GM23338 (cell line): ENCODE data around the gene BCAS3. TPM values are rescaled to one million over a fixed set of nuclear protein-coding genes. Genes with fewer than 3 reads are reported as not detected.

Experiments used
- ATAC-seq: fragments of 200-7000 bp; cut with Tn5 transposase; 3 replicates; pipeline ENCODE4 v1.9.1; 2020
- DNase-seq: peaks from one replicate; pipeline ENCODE4 v3.0.0-alpha.2; 2015; ENCODE audit warnings: low spot score
- H2AFZ ChIP-seq: fragments of 200-600 bp; sonication (generic); 2 replicates; pipeline ENCODE4 v1.8.0; 2016; ENCODE audit warnings: antibody characterized with exemption, mild to moderate bottlenecking, moderate library complexity
- H3F3A ChIP-seq: fragments of 200-600 bp; sonication (generic); replicated peaks from 2 replicates; pipeline ENCODE4 v1.8.0; 2017; ENCODE audit warnings: antibody characterized with exemption, mixed run types, low read depth
- H3K27ac ChIP-seq: fragments of 200-600 bp; sonication (generic); 2 replicates; pipeline ENCODE4 v1.6.1; 2016; ENCODE audit warnings: low read depth
- H3K27me3 ChIP-seq: fragments of 200-600 bp; sonication (generic); 2 replicates; pipeline ENCODE4 v1.8.0; 2016; ENCODE audit warnings: mild to moderate bottlenecking, mixed run types, moderate library complexity; ENCODE audit not compliant: insufficient read depth
- H3K36me3 ChIP-seq: fragments of 200-600 bp; sonication (generic); 2 replicates; pipeline ENCODE4 v1.8.0; 2016; ENCODE audit warnings: mild to moderate bottlenecking; ENCODE audit not compliant: insufficient read depth
- H3K4me1 ChIP-seq: fragments of 200-600 bp; sonication (generic); 2 replicates; pipeline ENCODE4 v1.8.0; 2016; ENCODE audit warnings: mild to moderate bottlenecking, moderate library complexity; ENCODE audit not compliant: insufficient read depth
- H3K4me2 ChIP-seq: fragments of 200-600 bp; sonication (generic); 2 replicates; pipeline ENCODE4 v1.7.1; 2017; ENCODE audit warnings: mixed run types
- H3K4me3 ChIP-seq: fragments of 200-600 bp; sonication (generic); 2 replicates; pipeline ENCODE4 v1.6.1; 2016; ENCODE audit warnings: mixed run types
- H3K79me2 ChIP-seq: fragments of 200-600 bp; sonication (generic); replicated peaks from 2 replicates; pipeline ENCODE4 v1.8.0; 2017; ENCODE audit warnings: mild to moderate bottlenecking; ENCODE audit not compliant: insufficient read depth
- H3K9me2 ChIP-seq: fragments of 200-600 bp; sonication (generic); 2 replicates; pipeline ENCODE4 v1.8.0; 2017; ENCODE audit not compliant: insufficient read depth
- H4K20me1 ChIP-seq: fragments of 200-600 bp; sonication (generic); replicated peaks from 2 replicates; pipeline ENCODE4 v1.8.0; 2017; ENCODE audit warnings: mild to moderate bottlenecking; ENCODE audit not compliant: insufficient read depth
- H3K27ac Mint-ChIP-seq: 2 replicates; pipeline ENCODE4 v1.8.0; 2020; ENCODE audit warnings: inconsistent platforms, mild to moderate bottlenecking, moderate library complexity, mixed read lengths
- H3K27me3 Mint-ChIP-seq: 3 replicates; pipeline ENCODE4 v1.8.0; 2022; ENCODE audit warnings: low read depth, mild to moderate bottlenecking, moderate library complexity, mixed read lengths, inconsistent platforms; ENCODE audit not compliant: insufficient read depth, poor library complexity
- H3K36me3 Mint-ChIP-seq: 3 replicates; pipeline ENCODE4 v1.8.0; 2021; ENCODE audit warnings: low read depth, mild to moderate bottlenecking, inconsistent platforms, moderate library complexity, mixed read lengths
- H3K4me1 Mint-ChIP-seq: 3 replicates; pipeline ENCODE4 v1.8.0; 2020; ENCODE audit warnings: mild to moderate bottlenecking, inconsistent platforms, mixed read lengths
- H3K4me3 Mint-ChIP-seq: 3 replicates; pipeline ENCODE4 v1.8.0; 2021; ENCODE audit warnings: moderate library complexity, mild to moderate bottlenecking, inconsistent platforms, mixed read lengths
- H3K9me3 Mint-ChIP-seq: 3 replicates; pipeline ENCODE4 v1.8.0; 2020; ENCODE audit warnings: moderate library complexity, mild to moderate bottlenecking, inconsistent platforms, mixed read lengths
- EZH2 ChIP-seq: fragments of 200-600 bp; sonication (generic); IDR thresholded peaks from one replicate; pipeline ENCODE4 v1.8.0; 2017; ENCODE audit warnings: antibody characterized with exemption, mild to moderate bottlenecking, low read depth; ENCODE audit not compliant: unreplicated experiment
- EZH2phosphoT487 ChIP-seq: fragments of 200-600 bp; sonication (generic); IDR thresholded peaks from one replicate; pipeline ENCODE4 v1.8.1; 2018; ENCODE audit warnings: antibody characterized with exemption; ENCODE audit not compliant: unreplicated experiment
- NANOG ChIP-seq: IDR thresholded peaks from 2 replicates; pipeline ENCODE4 v1.6.1; 2016; ENCODE audit warnings: antibody characterized with exemption, borderline replicate concordance
- POLR2AphosphoS5 ChIP-seq: IDR thresholded peaks from 2 replicates; pipeline ENCODE4 v1.6.1; 2016; ENCODE audit warnings: antibody characterized with exemption, low read depth
- STAT1 ChIP-seq: IDR thresholded peaks from one replicate; pipeline ENCODE4 v1.6.1; 2016; ENCODE audit warnings: antibody characterized with exemption; ENCODE audit not compliant: unreplicated experiment
- ZNF114 ChIP-seq: fragments of 250-450 bp; sonication (Bioruptor Pico); IDR thresholded peaks from 2 replicates; pipeline ENCODE4 v1.5.0; 2020; ENCODE audit warnings: mild to moderate bottlenecking, moderate library complexity
- polyA plus RNA-seq: library from polyadenylated mRNA; unstranded; fragments of >200 nt; fragmentation: Nextera tagmentation; extraction: Ambion mirVana; gene quantifications from 2 replicates; pipeline ENCODE4 v1.2.1, GENCODE V29; 2016
- total RNA-seq: library from RNA; depleted of rRNA; stranded (reverse); fragments of >200 nt; shearing (Covaris generic); gene quantifications from 2 replicates; pipeline ENCODE4 v1.2.3, GENCODE V29; 2014
- TF ChIP-seq, protein P1 (sequence below): fragments of 250-450 bp; sonication (Bioruptor Pico); IDR thresholded peaks from 2 replicates; pipeline ENCODE4 v1.5.0; 2020; ENCODE audit warnings: mild to moderate bottlenecking, moderate library complexity
- TF ChIP-seq, protein P2 (sequence below): IDR thresholded peaks from one replicate; pipeline ENCODE4 v1.6.1; 2018; ENCODE audit warnings: antibody characterized with exemption; ENCODE audit not compliant: unreplicated experiment
- TF ChIP-seq, protein P3 (sequence below), 2 experiments: fragments of 200-600 bp in 1 of 2; sonication (generic) in 1 of 2; conservative IDR thresholded peaks; 2 replicates each; pipeline versions ENCODE4 v1.5.1 to v1.6.1; 2016 to 2017; ENCODE audit warnings: antibody characterized with exemption in 2 of 2, low read depth in 2 of 2, mild to moderate bottlenecking in 2 of 2, moderate library complexity in 1 of 2

Gene BCAS3
- total and polyA plus RNA-seq, 2 experiments from 2014 or later: 8.2 to 28.0 TPM

DNA sequence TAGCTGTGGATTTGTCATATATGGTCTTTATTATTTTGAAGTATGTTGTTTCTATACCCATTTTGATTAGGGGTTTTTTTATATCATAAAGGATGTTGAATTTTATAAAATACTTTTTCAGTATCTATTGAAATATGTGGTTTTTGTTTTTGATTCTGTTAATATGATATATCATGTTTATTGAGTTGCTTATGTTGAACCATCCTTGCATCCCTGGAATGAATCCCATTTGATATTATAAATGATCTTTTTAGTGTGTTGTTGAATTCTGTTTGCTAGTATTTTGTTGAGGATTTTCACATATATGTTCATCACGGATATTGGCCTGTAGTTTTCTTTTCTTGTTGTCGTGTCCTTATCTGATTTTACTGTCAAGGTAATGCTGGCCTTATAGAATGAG is 286.5 kb downstream of the BCAS3 start:
- Mint-ChIP-seq H3K4me3 (no peak overlapping the region), H3K27ac (no peak overlapping the region), H3K27me3 (no peaks in the 10 kb centered on the region), H3K36me3 (peaks cover 4% of the 10 kb centered on the region; the same call in 2 of the 3 replicates), H3K4me1 (peaks cover 4% of the 10 kb centered on the region; the same call in 1 of the 3 replicates), H3K9me3 (peaks cover 4% of the 10 kb centered on the region; the same call in 2 of the 3 replicates)
- TF ChIP-seq, protein P1, sequence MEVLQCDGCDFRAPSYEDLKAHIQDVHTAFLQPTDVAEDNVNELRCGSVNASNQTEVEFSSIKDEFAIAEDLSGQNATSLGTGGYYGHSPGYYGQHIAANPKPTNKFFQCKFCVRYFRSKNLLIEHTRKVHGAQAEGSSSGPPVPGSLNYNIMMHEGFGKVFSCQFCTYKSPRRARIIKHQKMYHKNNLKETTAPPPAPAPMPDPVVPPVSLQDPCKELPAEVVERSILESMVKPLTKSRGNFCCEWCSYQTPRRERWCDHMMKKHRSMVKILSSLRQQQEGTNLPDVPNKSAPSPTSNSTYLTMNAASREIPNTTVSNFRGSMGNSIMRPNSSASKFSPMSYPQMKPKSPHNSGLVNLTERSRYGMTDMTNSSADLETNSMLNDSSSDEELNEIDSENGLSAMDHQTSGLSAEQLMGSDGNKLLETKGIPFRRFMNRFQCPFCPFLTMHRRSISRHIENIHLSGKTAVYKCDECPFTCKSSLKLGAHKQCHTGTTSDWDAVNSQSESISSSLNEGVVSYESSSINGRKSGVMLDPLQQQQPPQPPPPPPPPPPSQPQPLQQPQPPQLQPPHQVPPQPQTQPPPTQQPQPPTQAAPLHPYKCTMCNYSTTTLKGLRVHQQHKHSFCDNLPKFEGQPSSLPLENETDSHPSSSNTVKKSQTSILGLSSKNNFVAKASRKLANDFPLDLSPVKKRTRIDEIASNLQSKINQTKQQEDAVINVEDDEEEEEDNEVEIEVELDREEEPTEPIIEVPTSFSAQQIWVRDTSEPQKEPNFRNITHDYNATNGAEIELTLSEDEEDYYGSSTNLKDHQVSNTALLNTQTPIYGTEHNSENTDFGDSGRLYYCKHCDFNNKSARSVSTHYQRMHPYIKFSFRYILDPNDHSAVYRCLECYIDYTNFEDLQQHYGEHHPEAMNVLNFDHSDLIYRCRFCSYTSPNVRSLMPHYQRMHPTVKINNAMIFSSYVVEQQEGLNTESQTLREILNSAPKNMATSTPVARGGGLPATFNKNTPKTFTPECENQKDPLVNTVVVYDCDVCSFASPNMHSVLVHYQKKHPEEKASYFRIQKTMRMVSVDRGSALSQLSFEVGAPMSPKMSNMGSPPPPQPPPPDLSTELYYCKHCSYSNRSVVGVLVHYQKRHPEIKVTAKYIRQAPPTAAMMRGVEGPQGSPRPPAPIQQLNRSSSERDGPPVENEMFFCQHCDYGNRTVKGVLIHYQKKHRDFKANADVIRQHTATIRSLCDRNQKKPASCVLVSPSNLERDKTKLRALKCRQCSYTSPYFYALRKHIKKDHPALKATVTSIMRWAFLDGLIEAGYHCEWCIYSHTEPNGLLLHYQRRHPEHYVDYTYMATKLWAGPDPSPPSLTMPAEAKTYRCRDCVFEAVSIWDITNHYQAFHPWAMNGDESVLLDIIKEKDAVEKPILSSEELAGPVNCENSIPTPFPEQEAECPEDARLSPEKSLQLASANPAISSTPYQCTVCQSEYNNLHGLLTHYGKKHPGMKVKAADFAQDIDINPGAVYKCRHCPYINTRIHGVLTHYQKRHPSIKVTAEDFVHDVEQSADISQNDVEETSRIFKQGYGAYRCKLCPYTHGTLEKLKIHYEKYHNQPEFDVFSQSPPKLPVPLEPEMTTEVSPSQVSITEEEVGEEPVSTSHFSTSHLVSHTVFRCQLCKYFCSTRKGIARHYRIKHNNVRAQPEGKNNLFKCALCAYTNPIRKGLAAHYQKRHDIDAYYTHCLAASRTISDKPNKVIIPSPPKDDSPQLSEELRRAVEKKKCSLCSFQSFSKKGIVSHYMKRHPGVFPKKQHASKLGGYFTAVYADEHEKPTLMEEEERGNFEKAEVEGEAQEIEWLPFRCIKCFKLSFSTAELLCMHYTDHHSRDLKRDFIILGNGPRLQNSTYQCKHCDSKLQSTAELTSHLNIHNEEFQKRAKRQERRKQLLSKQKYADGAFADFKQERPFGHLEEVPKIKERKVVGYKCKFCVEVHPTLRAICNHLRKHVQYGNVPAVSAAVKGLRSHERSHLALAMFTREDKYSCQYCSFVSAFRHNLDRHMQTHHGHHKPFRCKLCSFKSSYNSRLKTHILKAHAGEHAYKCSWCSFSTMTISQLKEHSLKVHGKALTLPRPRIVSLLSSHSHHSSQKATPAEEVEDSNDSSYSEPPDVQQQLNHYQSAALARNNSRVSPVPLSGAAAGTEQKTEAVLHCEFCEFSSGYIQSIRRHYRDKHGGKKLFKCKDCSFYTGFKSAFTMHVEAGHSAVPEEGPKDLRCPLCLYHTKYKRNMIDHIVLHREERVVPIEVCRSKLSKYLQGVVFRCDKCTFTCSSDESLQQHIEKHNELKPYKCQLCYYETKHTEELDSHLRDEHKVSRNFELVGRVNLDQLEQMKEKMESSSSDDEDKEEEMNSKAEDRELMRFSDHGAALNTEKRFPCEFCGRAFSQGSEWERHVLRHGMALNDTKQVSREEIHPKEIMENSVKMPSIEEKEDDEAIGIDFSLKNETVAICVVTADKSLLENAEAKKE (CRISPR knock-in tag): no peak
- TF ChIP-seq EZH2: no peak
- TF ChIP-seq, protein P2, sequence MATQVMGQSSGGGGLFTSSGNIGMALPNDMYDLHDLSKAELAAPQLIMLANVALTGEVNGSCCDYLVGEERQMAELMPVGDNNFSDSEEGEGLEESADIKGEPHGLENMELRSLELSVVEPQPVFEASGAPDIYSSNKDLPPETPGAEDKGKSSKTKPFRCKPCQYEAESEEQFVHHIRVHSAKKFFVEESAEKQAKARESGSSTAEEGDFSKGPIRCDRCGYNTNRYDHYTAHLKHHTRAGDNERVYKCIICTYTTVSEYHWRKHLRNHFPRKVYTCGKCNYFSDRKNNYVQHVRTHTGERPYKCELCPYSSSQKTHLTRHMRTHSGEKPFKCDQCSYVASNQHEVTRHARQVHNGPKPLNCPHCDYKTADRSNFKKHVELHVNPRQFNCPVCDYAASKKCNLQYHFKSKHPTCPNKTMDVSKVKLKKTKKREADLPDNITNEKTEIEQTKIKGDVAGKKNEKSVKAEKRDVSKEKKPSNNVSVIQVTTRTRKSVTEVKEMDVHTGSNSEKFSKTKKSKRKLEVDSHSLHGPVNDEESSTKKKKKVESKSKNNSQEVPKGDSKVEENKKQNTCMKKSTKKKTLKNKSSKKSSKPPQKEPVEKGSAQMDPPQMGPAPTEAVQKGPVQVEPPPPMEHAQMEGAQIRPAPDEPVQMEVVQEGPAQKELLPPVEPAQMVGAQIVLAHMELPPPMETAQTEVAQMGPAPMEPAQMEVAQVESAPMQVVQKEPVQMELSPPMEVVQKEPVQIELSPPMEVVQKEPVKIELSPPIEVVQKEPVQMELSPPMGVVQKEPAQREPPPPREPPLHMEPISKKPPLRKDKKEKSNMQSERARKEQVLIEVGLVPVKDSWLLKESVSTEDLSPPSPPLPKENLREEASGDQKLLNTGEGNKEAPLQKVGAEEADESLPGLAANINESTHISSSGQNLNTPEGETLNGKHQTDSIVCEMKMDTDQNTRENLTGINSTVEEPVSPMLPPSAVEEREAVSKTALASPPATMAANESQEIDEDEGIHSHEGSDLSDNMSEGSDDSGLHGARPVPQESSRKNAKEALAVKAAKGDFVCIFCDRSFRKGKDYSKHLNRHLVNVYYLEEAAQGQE: no peak
- TF ChIP-seq ZNF114: no peak
- no peak for TF ChIP-seq POLR2AphosphoS5
- TF ChIP-seq EZH2phosphoT487: no peak
- TF ChIP-seq NANOG: no peak
- no peak for TF ChIP-seq STAT1
- TF ChIP-seq, protein P3, sequence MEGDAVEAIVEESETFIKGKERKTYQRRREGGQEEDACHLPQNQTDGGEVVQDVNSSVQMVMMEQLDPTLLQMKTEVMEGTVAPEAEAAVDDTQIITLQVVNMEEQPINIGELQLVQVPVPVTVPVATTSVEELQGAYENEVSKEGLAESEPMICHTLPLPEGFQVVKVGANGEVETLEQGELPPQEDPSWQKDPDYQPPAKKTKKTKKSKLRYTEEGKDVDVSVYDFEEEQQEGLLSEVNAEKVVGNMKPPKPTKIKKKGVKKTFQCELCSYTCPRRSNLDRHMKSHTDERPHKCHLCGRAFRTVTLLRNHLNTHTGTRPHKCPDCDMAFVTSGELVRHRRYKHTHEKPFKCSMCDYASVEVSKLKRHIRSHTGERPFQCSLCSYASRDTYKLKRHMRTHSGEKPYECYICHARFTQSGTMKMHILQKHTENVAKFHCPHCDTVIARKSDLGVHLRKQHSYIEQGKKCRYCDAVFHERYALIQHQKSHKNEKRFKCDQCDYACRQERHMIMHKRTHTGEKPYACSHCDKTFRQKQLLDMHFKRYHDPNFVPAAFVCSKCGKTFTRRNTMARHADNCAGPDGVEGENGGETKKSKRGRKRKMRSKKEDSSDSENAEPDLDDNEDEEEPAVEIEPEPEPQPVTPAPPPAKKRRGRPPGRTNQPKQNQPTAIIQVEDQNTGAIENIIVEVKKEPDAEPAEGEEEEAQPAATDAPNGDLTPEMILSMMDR (conservative IDR thresholded peaks at IDR 0.05; ENCODE audit: low read depth in 2 of 2): no peak
- ATAC-seq (no peak), DNase-seq (no peak)
- Histone ChIP-seq H3K4me3 (no peak overlapping the region), H3K36me3 (no peaks in the 10 kb centered on the region), H2AFZ (no peak overlapping the region), H3F3A (no peaks in the 10 kb centered on the region), H3K79me2 (no peaks in the 10 kb centered on the region), H3K27me3 (no peaks in the 10 kb centered on the region), H3K4me2 (no peak overlapping the region), H3K4me1 (peaks cover 7% of the 10 kb centered on the region), H4K20me1 (no peaks in the 10 kb centered on the region), H3K27ac (no peak overlapping the region), H3K9me2 (no peaks in the 10 kb centered on the region)
